GM18861 (cell line): ENCODE data around the gene NEURL3.

Experiments
- ATAC-seq: cut with Tn5 transposase; IDR thresholded peaks from one replicate; pipeline ENCODE4 v1.9.1; 2021; ENCODE audit not compliant: unreplicated experiment

The NEURL3 gene

DNA sequence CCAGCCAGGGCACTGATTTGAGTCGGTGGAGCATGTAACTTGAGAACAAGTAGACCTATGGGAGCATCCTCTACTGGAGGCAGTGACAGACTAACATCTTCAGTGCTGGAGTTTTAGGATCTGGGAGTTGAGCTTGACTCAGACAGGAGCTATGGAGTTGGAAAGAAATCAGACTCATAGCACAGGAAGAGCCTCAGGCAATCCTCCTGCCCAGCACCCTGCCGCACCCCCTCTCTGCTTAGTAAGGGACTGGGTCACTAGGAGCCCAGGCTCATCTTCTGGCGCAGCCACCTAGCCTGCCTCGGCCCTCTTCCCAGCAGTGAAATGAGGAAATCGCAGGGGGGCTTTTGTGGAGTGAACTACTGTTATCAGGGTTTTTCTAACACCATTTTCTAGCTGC is 35.0 kb upstream of the NEURL3 start:
- ATAC-seq, result no peak

DNA sequence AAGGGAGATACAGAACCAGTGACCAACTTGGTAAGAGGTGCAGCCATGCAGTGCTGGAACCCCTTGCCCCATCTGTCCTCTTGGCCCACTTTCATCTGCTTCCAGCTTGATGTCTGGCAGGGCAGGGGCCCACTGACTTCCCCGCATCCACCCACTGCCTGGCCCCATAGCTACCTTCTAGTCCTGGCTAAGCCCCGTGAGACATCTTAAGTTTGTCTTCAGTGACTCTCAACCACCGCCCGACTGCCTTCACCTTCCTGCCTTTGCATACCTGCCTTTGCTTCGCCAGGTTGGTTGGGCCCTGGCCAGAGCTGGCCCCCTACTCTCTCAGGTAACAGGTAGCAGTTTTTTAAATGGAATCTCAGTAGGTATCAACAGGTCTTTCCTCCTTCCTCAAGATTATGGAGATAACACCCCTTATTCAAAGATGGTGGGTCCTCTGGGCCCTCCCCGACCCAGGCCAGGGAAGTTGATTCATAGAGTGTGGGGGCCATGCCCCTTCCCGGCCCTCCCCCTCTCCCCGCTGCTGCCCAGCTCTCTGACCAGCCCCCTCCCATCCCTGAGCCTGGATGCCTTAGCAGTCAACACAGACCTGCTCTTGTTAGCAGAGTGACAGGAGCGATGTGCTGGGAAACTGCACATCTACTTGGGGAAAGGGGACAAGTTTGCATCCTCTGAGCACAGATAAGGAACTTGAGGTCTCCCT is 34.2 kb upstream of the NEURL3 start:
- no peak for ATAC-seq

DNA sequence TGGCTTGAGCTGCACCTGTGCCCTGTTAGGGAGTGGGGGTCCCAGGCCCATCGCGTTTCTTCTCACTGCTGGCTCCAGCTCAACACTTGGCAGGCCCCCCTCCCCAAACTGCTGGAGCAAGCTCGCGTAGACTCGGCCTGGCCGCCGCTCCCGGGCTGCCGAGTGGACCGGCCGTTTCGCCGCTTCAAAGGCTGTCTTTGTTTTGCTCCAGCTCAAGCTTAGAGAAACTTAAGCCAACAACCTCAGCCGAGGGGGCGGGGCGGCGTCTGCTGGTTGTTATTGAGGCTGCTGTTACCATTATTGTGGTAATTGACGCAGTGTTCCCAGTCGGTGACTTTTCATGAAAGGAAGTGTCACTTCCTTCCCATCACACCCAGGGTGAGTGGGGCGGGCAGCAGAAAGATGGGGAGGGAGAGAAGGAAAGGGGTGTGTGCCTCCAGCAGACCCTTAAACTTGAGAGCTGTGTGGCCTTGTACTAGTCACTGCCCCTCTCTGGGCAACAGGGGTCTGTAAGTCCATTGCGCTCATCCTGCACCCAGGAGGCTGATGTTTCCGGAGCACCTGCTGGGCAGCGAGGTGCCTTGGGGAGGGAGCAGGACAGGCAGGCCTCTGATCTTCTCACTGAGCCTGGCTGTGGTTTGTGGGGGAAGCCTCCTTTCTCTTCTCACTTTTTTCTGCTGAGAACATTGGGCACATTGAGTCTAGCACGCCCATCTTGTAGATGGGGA is 33.5 kb upstream of the NEURL3 start:
- ATAC-seq, result no peak

DNA sequence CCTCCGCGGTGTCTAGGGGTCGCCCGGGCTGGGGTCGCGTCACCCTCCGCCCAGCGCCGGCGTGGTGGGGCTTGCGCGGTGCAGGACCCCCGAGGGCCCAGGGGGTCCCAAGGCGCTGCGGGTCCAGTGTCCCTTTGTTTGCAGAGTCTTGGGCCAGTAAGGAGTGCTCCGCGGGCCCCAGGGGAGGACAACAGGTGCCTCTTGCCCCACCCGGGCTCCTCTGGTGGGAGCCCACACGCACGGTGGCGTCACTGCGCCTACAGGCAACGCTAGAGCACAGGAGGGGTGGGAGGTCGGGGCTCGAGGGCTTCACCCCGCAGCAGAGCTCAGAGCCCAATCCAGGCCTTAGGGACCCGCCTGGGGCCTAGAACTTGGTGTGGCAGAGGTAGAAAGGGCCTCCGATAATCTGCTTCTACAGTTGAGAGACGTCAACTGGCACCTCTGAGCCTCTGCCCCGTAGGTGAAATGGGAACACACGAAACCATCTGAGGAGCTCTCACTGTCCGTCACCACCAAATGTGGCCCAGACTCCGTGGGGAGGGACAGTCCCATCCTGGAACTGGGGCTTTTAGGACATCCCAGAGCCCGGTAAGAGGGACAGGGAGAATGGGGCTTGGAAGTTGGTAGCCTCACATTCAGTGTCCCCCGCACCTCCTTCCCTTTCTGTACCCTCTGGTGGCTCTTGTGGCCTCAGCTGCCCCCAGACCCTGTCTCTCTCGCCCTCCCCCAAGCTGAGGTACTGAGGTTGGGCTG is 32.8 kb upstream of the NEURL3 start:
- ATAC-seq, result no peak

DNA sequence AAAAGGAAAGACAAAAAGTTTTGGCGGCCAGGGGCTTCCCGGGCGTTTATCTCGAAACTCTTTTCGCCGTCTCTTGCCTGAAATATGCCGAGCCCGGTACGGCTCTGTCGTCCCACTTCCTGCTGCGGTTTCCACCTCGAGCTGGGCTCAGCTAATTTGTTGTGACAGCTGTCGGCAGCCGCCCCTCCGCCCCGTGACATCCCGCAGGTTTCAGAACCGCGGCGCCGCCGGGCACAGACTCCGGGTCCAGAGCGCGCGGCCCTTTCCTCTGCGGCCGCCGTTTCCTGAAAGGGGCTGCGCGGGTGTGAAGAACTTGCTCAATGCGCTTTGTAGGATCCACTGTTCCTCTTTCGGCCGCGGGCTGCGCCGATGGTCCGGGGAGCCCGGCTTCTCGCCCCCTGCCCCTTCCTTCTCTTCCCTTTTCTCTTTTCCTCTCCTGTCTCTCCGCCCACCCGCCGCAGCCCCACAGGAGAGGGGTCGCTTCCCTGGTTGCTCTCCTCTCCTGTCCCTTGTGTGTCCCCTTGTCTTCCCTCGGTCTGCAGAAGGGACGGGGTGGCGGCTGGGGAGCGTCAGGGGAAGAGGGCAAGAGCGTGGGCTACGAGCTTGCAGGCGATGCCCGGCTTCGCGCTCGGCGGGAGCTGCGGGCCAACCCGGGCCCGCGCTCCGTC is 32.0 kb upstream of the NEURL3 start:
- peak; percentile 40 for ATAC-seq

DNA sequence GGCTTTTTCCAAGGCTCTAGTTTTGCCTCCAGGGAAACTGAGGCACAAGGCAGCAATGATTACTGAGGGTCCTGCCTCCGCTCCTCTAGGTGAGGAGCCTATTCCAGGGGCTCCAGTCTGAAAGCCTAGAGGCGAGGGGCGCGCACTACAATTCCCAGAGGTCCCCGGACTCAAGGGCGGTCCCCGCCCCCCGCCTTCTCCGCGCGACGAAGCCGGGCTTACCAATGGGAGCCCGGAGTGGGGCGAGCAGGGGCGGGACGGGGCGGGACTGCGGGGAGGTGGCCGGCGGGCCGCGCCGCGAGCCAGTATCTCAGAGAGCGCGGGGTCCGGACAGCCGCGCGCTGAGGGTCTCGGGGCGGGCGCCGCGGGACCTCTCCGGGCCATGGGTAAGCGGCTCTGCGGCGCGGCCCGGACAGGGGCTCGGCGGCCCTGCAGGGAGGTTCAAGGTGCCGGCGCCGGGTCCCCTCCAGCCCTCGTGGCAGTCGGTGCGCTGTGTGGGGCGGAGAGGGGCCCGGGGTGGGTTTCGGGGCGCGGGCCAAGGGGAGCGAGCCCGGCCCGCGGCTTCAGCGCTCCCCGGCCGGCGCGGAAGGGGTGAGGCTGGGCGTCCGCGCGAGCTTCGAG is 31.4 kb upstream of the NEURL3 start, which contains the start of gene ARID5A:
Gene ARID5A (plus strand): TSS at position 308 of the 621 bp plus-strand sequence. CDS start 75 bp downstream, at position 383.
- ATAC-seq, result peak; percentile 34

DNA sequence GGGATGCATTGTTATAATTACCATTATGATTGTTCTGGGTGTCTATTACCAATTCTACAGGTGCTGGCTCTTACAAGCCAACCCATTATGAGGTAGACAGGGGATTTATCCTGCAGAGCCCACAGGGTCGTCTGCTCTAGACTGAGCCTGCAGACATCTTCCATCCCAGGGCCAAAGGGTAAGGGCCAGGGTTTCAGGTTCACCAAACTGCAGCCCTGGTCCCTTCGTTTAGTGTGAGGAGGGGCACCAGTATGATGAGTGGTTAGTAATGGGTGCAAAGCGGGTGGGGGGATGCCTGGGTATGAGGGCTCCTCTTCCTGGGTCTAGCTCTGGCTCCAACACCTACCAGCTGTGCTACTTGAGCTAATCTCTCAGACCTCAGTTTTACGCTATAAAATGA is 30.2 kb upstream of the NEURL3 start:
- no peak for ATAC-seq

DNA sequence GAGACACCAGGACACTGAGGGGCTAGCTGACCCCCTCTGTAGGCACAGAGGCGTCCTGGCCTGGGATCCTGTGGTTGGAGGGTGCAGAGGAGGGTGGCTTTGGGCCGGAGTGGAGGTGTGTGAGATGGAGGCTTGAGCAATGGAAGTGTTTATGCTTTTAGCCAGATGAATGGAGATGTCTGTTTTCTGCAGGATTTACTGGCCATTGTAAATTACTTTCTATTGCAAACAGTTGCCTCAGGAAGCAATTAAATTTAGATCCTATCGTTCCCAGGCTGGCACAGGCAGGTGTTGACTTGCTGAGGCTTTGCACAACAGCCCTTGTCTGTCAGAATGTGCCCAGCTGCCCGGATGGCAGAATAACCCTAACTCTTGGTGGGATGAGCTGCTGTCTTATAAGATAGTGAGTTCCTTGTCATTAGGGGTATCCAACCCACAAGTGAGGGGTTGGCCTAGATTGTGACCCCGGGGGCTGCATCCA is 29.6 kb upstream of the NEURL3 start:
- no peak for ATAC-seq

DNA sequence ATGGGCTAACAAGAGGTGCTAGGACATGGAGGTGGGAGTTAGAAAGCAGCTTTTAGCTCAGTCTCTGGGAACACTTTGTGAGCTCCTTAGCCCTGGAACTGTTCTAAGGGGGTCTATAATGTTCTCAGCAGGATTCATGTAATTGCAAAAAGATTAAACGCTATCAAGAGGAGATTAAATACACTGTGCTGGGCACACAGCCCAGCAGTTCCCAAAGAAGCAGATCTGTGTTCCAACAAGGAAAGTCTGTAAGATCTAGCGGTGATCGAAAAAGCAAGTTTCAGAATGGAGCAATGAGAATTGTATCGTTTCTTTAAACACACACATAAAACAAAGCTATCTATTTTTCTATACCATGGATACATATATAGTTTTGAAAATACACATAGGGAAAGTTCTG is 29.0 kb upstream of the NEURL3 start:
- ATAC-seq, result no peak

DNA sequence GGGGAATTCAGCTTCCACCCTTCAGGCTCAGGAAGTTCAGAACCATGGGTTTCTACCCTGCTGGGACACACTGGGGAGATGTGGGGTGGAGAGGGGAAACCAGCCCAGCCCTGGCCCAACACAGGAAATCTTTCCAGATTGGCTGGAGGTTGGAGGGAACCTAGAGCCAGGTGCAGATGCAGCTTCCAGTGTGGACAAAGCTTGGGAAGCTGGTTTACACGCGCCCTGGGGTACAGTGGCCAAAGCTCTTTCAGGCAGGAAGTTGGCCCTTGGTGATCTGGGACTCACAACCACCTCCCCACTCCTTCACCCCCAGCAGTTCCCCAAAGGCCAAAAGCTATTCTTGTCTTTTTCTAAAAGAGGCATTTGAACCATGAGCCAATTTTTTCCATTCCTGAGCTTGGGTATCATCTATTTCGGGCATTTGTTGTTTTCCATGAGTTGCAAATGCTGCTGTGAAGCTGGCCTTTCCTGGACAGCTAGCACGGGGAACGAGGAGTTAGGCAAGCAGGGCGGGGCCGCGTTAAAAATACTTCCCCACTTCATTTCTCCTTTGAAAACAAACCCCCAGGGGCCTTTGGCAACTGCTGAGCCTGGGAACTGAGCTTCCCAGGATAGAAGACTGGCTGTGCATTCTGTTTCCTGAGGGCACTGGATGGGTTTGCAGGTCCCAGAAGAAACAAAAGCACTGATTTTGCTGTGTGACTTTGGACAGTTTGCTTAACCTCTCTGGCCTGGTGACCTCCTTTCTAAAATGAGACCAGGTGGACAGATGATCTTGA is 28.3 kb upstream of the NEURL3 start:
- ATAC-seq, result no peak

DNA sequence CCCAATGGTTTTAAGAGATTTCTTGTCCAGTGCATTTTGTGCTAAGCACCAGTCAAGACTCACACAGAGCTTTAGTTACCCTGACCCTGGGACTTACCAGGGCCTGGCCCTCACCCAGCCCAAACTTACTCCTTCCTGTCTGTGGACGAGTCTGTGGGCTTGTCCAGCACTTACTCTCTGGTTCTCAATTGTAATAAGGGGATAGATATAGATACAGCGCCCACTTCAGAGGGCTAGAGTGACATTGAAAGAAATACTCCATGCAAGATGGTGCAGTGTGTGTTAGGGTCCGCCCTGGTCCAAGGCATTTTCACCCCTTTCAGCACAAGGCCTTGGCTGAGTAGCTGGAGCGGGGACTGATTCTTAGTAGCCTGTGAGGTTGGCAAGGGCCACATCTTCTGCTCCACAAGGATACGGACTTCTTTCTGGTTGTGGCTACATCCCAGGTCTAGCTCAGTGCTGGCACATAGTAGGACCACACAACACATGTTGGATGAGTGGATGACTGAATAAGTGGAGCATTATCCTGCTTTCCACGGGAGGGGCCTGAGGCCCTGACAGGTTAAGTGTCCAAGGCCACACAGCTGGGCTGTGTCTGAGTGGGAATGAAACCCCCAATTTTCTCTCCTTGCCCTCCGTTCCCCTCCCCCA is 27.6 kb upstream of the NEURL3 start:
- no peak for ATAC-seq

DNA sequence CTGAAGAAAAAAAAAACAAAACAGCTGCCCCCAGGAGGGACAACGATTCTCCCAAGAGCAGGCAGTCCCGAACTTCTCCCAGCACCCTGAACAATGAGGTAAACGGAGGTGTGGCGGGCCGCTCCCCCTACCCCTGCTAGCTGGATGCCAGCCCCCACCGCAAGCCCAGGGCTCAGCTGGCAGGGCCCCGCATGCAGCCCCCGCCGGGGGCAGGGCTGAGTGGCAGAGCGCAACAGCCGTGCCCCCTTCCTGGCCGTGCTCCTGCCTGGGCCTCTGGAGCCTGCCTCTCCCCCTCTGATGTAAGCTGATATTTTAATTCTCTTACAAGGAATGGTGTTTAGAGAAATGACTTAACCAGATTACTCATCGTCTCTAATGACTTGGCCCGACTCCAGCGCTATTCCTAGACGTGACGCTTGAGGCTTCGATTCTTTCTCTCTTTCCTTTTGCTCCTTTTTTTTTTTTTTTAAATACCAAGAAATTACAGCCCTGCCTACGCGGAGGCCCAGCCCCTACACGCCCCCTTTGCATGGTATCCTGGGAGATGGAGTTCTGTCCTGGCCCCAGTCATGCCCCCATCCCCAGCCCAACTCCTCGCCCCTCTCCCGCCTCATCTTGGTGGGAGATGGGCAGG is 26.8 kb upstream of the NEURL3 start:
- ATAC-seq, result no peak

DNA sequence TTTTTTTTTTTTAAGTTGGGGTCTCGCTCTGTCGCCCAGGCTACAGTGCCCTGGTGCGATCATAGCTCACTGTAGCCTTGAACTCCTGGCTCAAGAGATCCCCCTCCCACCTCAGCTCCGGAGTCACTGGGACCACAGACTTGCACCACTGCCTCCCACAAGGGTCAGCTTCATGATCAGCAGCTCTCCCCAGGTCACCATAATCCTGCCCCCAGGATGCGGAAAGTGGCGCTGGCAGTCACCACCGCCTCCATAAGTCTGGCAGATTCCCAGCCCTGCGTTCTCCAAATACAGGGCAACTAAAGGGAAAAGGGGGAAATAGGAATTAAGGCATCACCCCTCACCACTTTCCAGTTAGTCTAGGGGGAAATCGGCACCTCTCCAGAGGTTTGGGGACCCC is 26.2 kb upstream of the NEURL3 start:
- no peak for ATAC-seq

DNA sequence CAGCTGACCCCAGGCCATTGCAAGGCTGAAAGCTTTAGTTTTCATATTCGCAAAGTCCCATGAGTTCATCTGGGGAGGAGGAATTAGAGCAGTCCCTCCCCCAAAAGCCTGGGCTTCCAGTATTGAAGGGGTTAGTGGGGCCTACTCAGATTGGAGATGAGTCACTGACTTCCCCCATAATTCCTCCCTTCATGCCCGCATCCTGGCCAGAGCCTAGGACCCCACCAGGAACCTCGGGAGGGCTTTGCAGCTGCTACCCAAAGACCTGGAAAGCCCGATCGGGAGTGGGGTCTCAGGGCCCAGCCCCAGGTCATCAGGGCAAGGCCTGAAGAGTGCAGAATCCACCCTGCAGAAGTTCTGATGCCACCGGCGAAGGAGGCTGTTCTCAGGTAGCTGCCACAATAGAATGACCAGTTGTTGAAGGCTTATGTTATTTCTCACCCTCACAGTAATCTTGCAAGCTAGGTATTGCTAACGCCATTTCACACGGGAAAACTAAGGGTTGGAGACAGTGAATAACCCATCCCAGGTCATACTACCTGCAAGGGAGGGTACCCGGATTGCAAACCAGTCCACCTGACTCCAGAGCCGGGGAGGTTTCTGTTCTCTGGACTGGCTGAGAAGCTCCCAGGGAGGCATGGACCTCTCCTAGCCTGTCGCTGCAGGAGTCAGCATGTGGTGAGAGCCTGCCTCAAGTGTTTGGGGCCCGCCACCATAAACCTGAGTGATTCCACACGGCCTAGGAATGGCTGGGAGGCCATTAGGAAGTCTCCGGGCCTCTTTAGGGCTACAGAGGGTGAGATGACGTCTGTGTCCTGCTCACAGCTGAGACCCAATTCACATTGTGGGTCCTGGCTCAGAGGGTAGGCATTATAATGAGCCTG is 25.6 kb upstream of the NEURL3 start:
- ATAC-seq, result no peak

DNA sequence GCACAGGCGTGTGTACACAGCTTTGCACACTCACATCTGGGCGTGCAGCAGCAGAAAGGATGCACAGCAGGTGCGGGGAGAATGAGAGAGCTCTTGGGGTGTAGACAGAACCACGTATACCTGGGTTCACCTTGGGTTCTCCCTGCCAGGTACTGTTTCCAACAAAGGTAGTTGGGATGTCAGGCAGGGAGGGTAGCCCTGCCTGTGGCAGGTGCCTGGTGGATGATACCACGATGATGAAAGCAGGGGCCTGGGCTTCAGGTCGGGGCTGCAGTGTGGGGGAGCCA is 24.9 kb upstream of the NEURL3 start:
- no peak for ATAC-seq

DNA sequence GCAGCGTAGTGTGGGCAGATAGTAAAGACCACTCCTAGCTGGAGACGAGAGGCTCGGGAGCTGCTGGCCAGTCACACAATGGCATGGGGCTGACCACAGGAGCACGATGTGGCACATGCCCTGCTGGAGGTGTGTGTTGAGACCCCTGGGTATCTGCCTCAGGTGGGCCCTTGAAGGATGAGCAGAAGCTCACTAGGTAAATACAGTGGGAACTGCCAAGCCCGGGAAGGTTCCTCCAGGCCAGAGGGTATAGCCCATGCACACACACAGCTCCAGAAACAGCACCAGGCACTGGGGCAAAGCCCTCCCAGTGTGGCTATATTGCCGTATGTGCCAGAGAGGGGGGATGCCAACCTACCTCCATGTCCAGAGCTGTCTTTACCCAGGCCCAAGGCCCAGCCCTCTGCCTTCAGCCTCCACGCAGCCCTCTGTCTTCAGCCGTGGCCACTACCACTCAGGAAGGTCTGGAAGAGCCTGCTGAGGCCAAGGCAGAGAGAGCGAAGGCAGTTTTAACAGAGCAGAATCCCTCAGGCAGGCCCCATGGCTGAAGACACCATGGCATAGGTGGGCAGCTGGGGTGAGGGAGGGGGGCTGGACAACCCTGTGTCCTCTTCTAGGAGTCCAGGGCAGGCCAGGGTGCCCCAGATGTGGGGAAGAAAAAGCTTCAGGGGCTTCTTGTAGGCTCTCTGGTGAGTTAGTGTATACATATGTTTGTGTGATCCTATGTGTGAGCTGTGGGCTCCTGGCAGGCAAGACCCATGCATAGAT is 24.4 kb upstream of the NEURL3 start:
- ATAC-seq, result no peak

DNA sequence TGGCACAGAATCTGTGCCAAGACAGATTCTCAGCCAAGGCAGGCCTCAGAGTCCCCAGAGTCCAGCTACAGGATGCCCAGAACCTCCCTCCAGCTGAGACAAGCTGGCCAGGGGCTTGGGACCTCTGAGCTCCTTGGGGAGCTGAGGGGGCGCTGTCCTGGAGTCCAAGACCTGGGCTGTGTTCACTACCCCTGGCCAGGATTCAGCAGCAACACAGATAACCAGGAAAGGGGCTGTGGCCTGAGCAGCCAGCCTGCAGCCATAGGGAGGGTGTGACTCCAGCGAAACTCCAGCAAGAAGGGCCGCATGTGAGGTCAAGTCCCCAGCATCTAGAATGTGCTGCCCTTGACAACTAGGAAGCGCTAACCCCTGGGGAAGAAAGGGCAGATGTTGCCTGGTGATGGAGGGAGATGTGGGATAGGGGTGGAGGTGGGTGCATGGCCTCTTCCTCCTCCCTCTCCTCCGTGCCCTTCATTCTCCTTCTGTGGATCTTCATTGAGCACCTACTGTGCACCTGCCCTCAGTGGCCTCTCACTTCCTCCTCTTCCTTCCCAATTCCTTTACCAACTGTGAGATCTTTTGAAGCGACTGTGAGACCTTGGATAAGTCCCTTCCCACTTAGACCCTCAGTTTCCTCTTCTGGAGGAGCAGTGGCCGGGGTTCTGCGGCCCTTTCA is 23.7 kb upstream of the NEURL3 start:
- ATAC-seq, result no peak
